PC-3 (cell line): Measurements from ENCODE around the gene ZNF436. TPM values are rescaled to one million over a fixed set of nuclear protein-coding genes. Genes with fewer than 3 reads are reported as not detected.

Experiments used
- ATAC-seq: fragments of 200-7000 bp; cut with Tn5 transposase; 2 replicates; pipeline ENCODE4 v1.9.1; 2020; ENCODE audit warnings: mild to moderate bottlenecking, moderate library complexity
- BruUV-seq: library from RNA; stranded (reverse); fragments of 400-500 nt; replicated peaks from 2 replicates; lab custom pipeline; 2021; lab: Mats Ljungman, UMichigan
- CTCF ChIA-PET: fragments of 300-600 bp; sonication (Branson Sonifier 250); formaldehyde crosslinking; loops from one replicate; lab custom pipeline; 2022; ENCODE audit warnings: antibody characterized with exemption; lab: Charles Lee
- POLR2A ChIA-PET: fragments of 300-600 bp; sonication (Branson Sonifier 250); formaldehyde crosslinking; loops from one replicate; lab custom pipeline; 2022; ENCODE audit warnings: antibody characterized with exemption; ENCODE audit not compliant: unreplicated experiment; lab: Charles Lee
- DNase-seq: peaks from one replicate; pipeline ENCODE4 v3.0.0-alpha.2; 2015
- H2AFZ ChIP-seq: fragments of 300-600 bp; sonication (generic); 2 replicates; pipeline ENCODE4 v1.6.0; 2016; ENCODE audit warnings: antibody characterized with exemption, low read length
- H3F3A ChIP-seq: fragments of 300-600 bp; sonication (generic); one replicate; pipeline ENCODE4 v1.6.0; 2017; ENCODE audit warnings: antibody characterized with exemption, low read length, control low read depth, mild to moderate bottlenecking; ENCODE audit not compliant: unreplicated experiment
- H3K27ac ChIP-seq: fragments of 300-600 bp; sonication (generic); 2 replicates; pipeline ENCODE4 v1.5.1; 2016; ENCODE audit warnings: mild to moderate bottlenecking, low read length
- H3K27me3 ChIP-seq: fragments of 300-600 bp; sonication (generic); 2 replicates; pipeline ENCODE4 v1.6.1; 2016; ENCODE audit warnings: low read length, mixed read lengths
- H3K36me3 ChIP-seq: fragments of 300-600 bp; sonication (generic); 2 replicates; pipeline ENCODE4 v1.6.1; 2016; ENCODE audit warnings: low read depth, mixed run types, low read length, mixed read lengths
- H3K4me1 ChIP-seq: fragments of 300-600 bp; sonication (generic); 2 replicates; pipeline ENCODE4 v1.5.1; 2016; ENCODE audit warnings: low read length; ENCODE audit not compliant: insufficient read depth
- H3K4me2 ChIP-seq: fragments of 300-600 bp; sonication (generic); 2 replicates; pipeline ENCODE4 v1.6.0; 2016; ENCODE audit warnings: low read length
- H3K4me3 ChIP-seq: fragments of 300-600 bp; sonication (generic); 2 replicates; pipeline ENCODE4 v1.5.1; 2016; ENCODE audit warnings: mild to moderate bottlenecking, low read length, mixed read lengths
- H3K79me2 ChIP-seq: fragments of 300-600 bp; sonication (generic); 2 replicates; pipeline ENCODE4 v1.6.1; 2017; ENCODE audit warnings: low read length, mixed read lengths
- H3K9ac ChIP-seq: fragments of 300-600 bp; sonication (generic); 2 replicates; pipeline ENCODE4 v1.6.0; 2016; ENCODE audit warnings: mild to moderate bottlenecking, low read length
- H3K9me2 ChIP-seq: fragments of 300-600 bp; sonication (generic); replicated peaks from 2 replicates; pipeline ENCODE4 v1.6.1; 2016; ENCODE audit warnings: mixed run types, low read length, mixed read lengths
- H3K9me3 ChIP-seq: fragments of 300-600 bp; sonication (generic); 2 replicates; pipeline ENCODE4 v1.6.1; 2016; ENCODE audit warnings: low read length, mixed read lengths
- H4K20me1 ChIP-seq: fragments of 300-600 bp; sonication (generic); 2 replicates; pipeline ENCODE4 v1.6.1; 2016; ENCODE audit warnings: low read length, mixed read lengths
- CTCF ChIP-seq: fragments of 300-600 bp; sonication (generic); conservative IDR thresholded peaks from 2 replicates; pipeline ENCODE4 v1.5.1; 2017; ENCODE audit warnings: antibody characterized with exemption, low read depth, mild to moderate bottlenecking, low read length
- EZH2 ChIP-seq: fragments of 300-600 bp; sonication (generic); IDR thresholded peaks from one replicate; pipeline ENCODE4 v1.6.1; 2017; ENCODE audit warnings: antibody characterized with exemption, mild to moderate bottlenecking, low read length; ENCODE audit not compliant: unreplicated experiment
- EZH2phosphoT487 ChIP-seq: fragments of 300-600 bp; sonication (generic); IDR thresholded peaks from 2 replicates; pipeline ENCODE4 v1.6.1; 2018; ENCODE audit warnings: mild to moderate bottlenecking, antibody characterized with exemption, low read length, borderline replicate concordance
- intact Hi-C: fragments of 100-400 bp; cut with micrococcal nuclease; formaldehyde crosslinking; loops from 2 replicates; pipeline ENCODE4 v1.9.0; 2023
- total RNA-seq: library from RNA; depleted of rRNA; stranded (reverse); fragments of >200 nt; gene quantifications from 2 replicates; pipeline ENCODE4 v1.2.3, GENCODE V29; 2014

The ZNF436 gene
- total RNA-seq, 1 experiment from 2014 or later, result 10.5 TPM

- Histone ChIP-seq H3K9ac (no peak overlapping the region), H2AFZ (no peak overlapping the region)
- POLR2A ChIA-PET, result no interaction called here
These were observed 24.5 kb upstream of the ZNF436 start for GRCh38 chr1:23394181-23394580.

GRCh38 chr1:23393706-23394105, 24.1 kb upstream of the ZNF436 start:
- no peak overlapping the region for H3K9ac ChIP-seq
- H3K27ac ChIP-seq, result no peak overlapping the region
- H3K4me3 ChIP-seq, result no peak overlapping the region
- H3K27me3 ChIP-seq, result no peaks in the 10 kb centered on the region
- H3F3A ChIP-seq, result no peaks in the 10 kb centered on the region
- ATAC-seq (peak; percentile 45; the same call in 1 of the 2 replicates), DNase-seq (peak; percentile 4)
- no peaks in the 10 kb centered on the region for H3K79me2 ChIP-seq
- no peaks in the 10 kb centered on the region for H4K20me1 ChIP-seq
- CTCF ChIA-PET, result no interaction called here
- H3K9me2 ChIP-seq, result no peaks in the 10 kb centered on the region
- H3K4me2 ChIP-seq, result no peak overlapping the region
- TF ChIP-seq CTCF, result no peak
- TF ChIP-seq EZH2, result no peak
- TF ChIP-seq EZH2phosphoT487, result no peak
- intact Hi-C loops, result no loop called here
- POLR2A ChIA-PET, result no interaction called here
- no peaks in the 10 kb centered on the region for H3K36me3 ChIP-seq
- H3K9me3 ChIP-seq, result no peaks in the 10 kb centered on the region
- no peaks in the 10 kb centered on the region for H3K4me1 ChIP-seq
- BruUV-seq, result no TSS peak
- no peak overlapping the region for H2AFZ ChIP-seq

More at GRCh38 chr1:23394181-23394580, 24.5 kb upstream of the ZNF436 start:
- no peak for ATAC-seq
- no peak overlapping the region for H3K27ac ChIP-seq
- H3K27me3 ChIP-seq, result no peaks in the 10 kb centered on the region
- no peaks in the 10 kb centered on the region for H3K4me1 ChIP-seq
- DNase-seq, result no peak
- TF ChIP-seq EZH2phosphoT487, result no peak
- no peak for TF ChIP-seq EZH2
- TF ChIP-seq CTCF, result no peak
- no peaks in the 10 kb centered on the region for H3K9me2 ChIP-seq
- CTCF ChIA-PET, result no interaction called here
- no TSS peak for BruUV-seq
- no peaks in the 10 kb centered on the region for H4K20me1 ChIP-seq
- H3K4me3 ChIP-seq, result no peak overlapping the region
- H3K4me2 ChIP-seq, result no peak overlapping the region
- no peaks in the 10 kb centered on the region for H3F3A ChIP-seq
- intact Hi-C loops, result no loop called here
- H3K36me3 ChIP-seq, result no peaks in the 10 kb centered on the region
- H3K79me2 ChIP-seq, result no peaks in the 10 kb centered on the region
- no peaks in the 10 kb centered on the region for H3K9me3 ChIP-seq

- no peak for ATAC-seq
- no peak overlapping the region for H3K4me3 ChIP-seq
- intact Hi-C loops, result no loop called here
These were observed 22.7 kb upstream of the ZNF436 start for GRCh38 chr1:23392125-23392855.

More at GRCh38 chr1:23392125-23392855, 22.7 kb upstream of the ZNF436 start:
- no peak overlapping the region for H2AFZ ChIP-seq
- no peaks in the 10 kb centered on the region for H3K4me1 ChIP-seq
- H3K27me3 ChIP-seq, result no peaks in the 10 kb centered on the region
- no peaks in the 10 kb centered on the region for H3K9me2 ChIP-seq
- no peaks in the 10 kb centered on the region for H3K36me3 ChIP-seq
- H3K79me2 ChIP-seq, result no peaks in the 10 kb centered on the region
- no peak overlapping the region for H3K27ac ChIP-seq
- TF ChIP-seq EZH2phosphoT487 (no peak), EZH2 (no peak), CTCF (no peak)
- H3K9me3 ChIP-seq, result no peaks in the 10 kb centered on the region
- no peaks in the 10 kb centered on the region for H4K20me1 ChIP-seq
- H3K4me2 ChIP-seq, result no peak overlapping the region
- POLR2A ChIA-PET, result no interaction called here
- CTCF ChIA-PET, result no interaction called here
- no TSS peak for BruUV-seq
- H3K9ac ChIP-seq, result no peak overlapping the region
- no peak for DNase-seq
- H3F3A ChIP-seq, result no peaks in the 10 kb centered on the region
